SK-N-SH treated with all-trans-retinoic acid at 6 μM for 48 hours (cell line): ENCODE data around the gene NKAIN4.
"Not testable (repeated sequence)": the region's sequence is repeated elsewhere in the genome, so short reads cannot be mapped to it uniquely, and the experiment has no call there.

ENCODE experiments used
- ATAC-seq: fragments of 200-7000 bp; cut with Tn5 transposase; 3 replicates; pipeline ENCODE4 v1.9.1; 2020; ENCODE audit warnings: mild to moderate bottlenecking, moderate library complexity
- ARNTL ChIP-seq: fragments of 450-650 bp; formaldehyde crosslinking; IDR thresholded peaks from 2 replicates; pipeline ENCODE4 v1.5.0; 2020; ENCODE audit warnings: low read depth, mild to moderate bottlenecking, moderate library complexity, borderline replicate concordance
- BACH2 ChIP-seq: fragments of 250-450 bp; sonication (Bioruptor Pico); IDR thresholded peaks from 2 replicates; pipeline ENCODE4 v1.9.0; 2021; ENCODE audit warnings: mild to moderate bottlenecking, borderline replicate concordance
- CSDC2 ChIP-seq: fragments of 250-450 bp; sonication (Bioruptor Pico); IDR thresholded peaks from 2 replicates; pipeline ENCODE4 v1.5.0; 2020; ENCODE audit warnings: mild to moderate bottlenecking, moderate library complexity
- CSRNP3 ChIP-seq: fragments of 250-450 bp; sonication (Bioruptor Pico); IDR thresholded peaks from 2 replicates; pipeline ENCODE4 v1.5.1; 2021; ENCODE audit warnings: mild to moderate bottlenecking, moderate library complexity
- ESRRG ChIP-seq: fragments of 250-450 bp; sonication (Bioruptor Pico); IDR thresholded peaks from 2 replicates; pipeline ENCODE4 v1.6.1; 2021; ENCODE audit warnings: mild to moderate bottlenecking
- GLIS3 ChIP-seq: fragments of 250-450 bp; sonication (Bioruptor Pico); IDR thresholded peaks from 2 replicates; pipeline ENCODE4 v1.5.0; 2020; ENCODE audit warnings: mild to moderate bottlenecking, moderate library complexity
- ISL1 ChIP-seq: fragments of 250-450 bp; sonication (Bioruptor Pico); IDR thresholded peaks from 2 replicates; pipeline ENCODE4 v2.1.2; 2022; ENCODE audit warnings: mild to moderate bottlenecking, moderate library complexity
- OSR1 ChIP-seq: fragments of 250-450 bp; sonication (Bioruptor Pico); IDR thresholded peaks from 2 replicates; pipeline ENCODE4 v1.8.0; 2022; ENCODE audit warnings: moderate library complexity, mild to moderate bottlenecking, inconsistent platforms
- PATZ1 ChIP-seq: fragments of 250-450 bp; sonication (Bioruptor Pico); IDR thresholded peaks from 2 replicates; pipeline ENCODE4 v1.8.0; 2020; ENCODE audit warnings: mild to moderate bottlenecking, moderate library complexity, borderline replicate concordance
- POU6F1 ChIP-seq: fragments of 250-450 bp; sonication (Bioruptor Pico); IDR thresholded peaks from 2 replicates; pipeline ENCODE4 v1.8.0; 2021; ENCODE audit warnings: low read depth, mild to moderate bottlenecking, moderate library complexity, borderline replicate concordance
- PPARA ChIP-seq: fragments of 250-450 bp; sonication (Bioruptor Pico); IDR thresholded peaks from 2 replicates; pipeline ENCODE4 v1.5.0; 2020; ENCODE audit warnings: mild to moderate bottlenecking, borderline replicate concordance
- RARB ChIP-seq: fragments of 250-450 bp; sonication (Bioruptor Pico); IDR thresholded peaks from 2 replicates; pipeline ENCODE4 v1.8.0; 2021; ENCODE audit warnings: mild to moderate bottlenecking, moderate library complexity
- SNAI2 ChIP-seq: fragments of 250-450 bp; sonication (Bioruptor Pico); IDR thresholded peaks from 2 replicates; pipeline ENCODE4 v1.5.0; 2020; ENCODE audit warnings: mild to moderate bottlenecking, moderate library complexity
- TCF4 ChIP-seq: fragments of 250-450 bp; sonication (Bioruptor Pico); IDR thresholded peaks from 2 replicates; pipeline ENCODE4 v1.8.0; 2021; ENCODE audit warnings: mild to moderate bottlenecking, moderate library complexity, borderline replicate concordance
- TOX ChIP-seq: fragments of 250-450 bp; sonication (Bioruptor Pico); IDR thresholded peaks from 2 replicates; pipeline ENCODE4 v1.8.0; 2021; ENCODE audit warnings: mild to moderate bottlenecking, moderate library complexity, borderline replicate concordance
- TSHZ2 ChIP-seq: fragments of 250-450 bp; sonication (Bioruptor Pico); IDR thresholded peaks from 2 replicates; pipeline ENCODE4 v1.5.0; 2020; ENCODE audit warnings: mild to moderate bottlenecking, moderate library complexity
- ZC3H10 ChIP-seq: fragments of 250-450 bp; sonication (Bioruptor Pico); IDR thresholded peaks from 2 replicates; pipeline ENCODE4 v1.5.1; 2021; ENCODE audit warnings: mild to moderate bottlenecking, moderate library complexity
- ZFP3 ChIP-seq: fragments of 250-450 bp; sonication (Bioruptor Pico); IDR thresholded peaks from 2 replicates; pipeline ENCODE4 v1.5.0; 2020; ENCODE audit warnings: mild to moderate bottlenecking, moderate library complexity
- ZFP30 ChIP-seq: fragments of 450-650 bp; formaldehyde crosslinking; IDR thresholded peaks from 2 replicates; pipeline ENCODE4 v1.5.0; 2022; ENCODE audit warnings: mild to moderate bottlenecking, moderate library complexity
- ZNF565 ChIP-seq: fragments of 450-650 bp; formaldehyde crosslinking; conservative IDR thresholded peaks from 2 replicates; pipeline ENCODE4 v1.5.0; 2020; ENCODE audit warnings: low read depth, mild to moderate bottlenecking, moderate library complexity
- ZNF8 ChIP-seq: fragments of 450-650 bp; formaldehyde crosslinking; IDR thresholded peaks from 2 replicates; pipeline ENCODE4 v1.5.0; 2020; ENCODE audit warnings: mild to moderate bottlenecking, moderate library complexity

Gene NKAIN4

GRCh38 chr20:63223121-63223825 is 31.0 kb downstream of the NKAIN4 start:
- TF ChIP-seq TCF4 (CRISPR knock-in tag) (no peak), CSDC2 (CRISPR knock-in tag) (no peak), RARB (CRISPR knock-in tag) (no peak)
- ATAC-seq = peak; percentile 66

GRCh38 chr20:63222541-63222940 is 31.7 kb downstream of the NKAIN4 start:
- ATAC-seq = no peak
- TF ChIP-seq CSDC2 (CRISPR knock-in tag) = no peak
- TF ChIP-seq PPARA (CRISPR knock-in tag) = no peak
- TF ChIP-seq ZNF565 (CRISPR knock-in tag) = no peak
- no peak for TF ChIP-seq ISL1 (CRISPR knock-in tag)
- TF ChIP-seq, all 23 proteins: peak for 0

- not testable (repeated sequence) for ATAC-seq
These were observed 32.7 kb downstream of the NKAIN4 start for GRCh38 chr20:63221400-63222053.

- TF ChIP-seq ESRRG (CRISPR knock-in tag) (no peak), ZC3H10 (no peak), RARB (CRISPR knock-in tag) (no peak), PPARA (CRISPR knock-in tag) (no peak), SNAI2 (CRISPR knock-in tag) (no peak), CSDC2 (CRISPR knock-in tag) (no peak), ZNF565 (CRISPR knock-in tag) (no peak), OSR1 (no peak), BACH2 (CRISPR knock-in tag) (no peak), TOX (CRISPR knock-in tag) (no peak), TCF4 (CRISPR knock-in tag) (no peak), ZFP30 (no peak), TSHZ2 (no peak), POU6F1 (CRISPR knock-in tag) (no peak), CSRNP3 (CRISPR knock-in tag) (no peak), ZNF8 (CRISPR knock-in tag) (no peak), GLIS3 (CRISPR knock-in tag) (no peak), ZFP3 (CRISPR knock-in tag) (no peak), ARNTL (CRISPR knock-in tag) (no peak), PATZ1 (CRISPR knock-in tag) (no peak)
- ATAC-seq = no peak
These were observed 33.4 kb downstream of the NKAIN4 start for GRCh38 chr20:63220696-63221399.
